Rectal smooth muscle tissue (tissue), 1 donor: ENCODE measurements around the gene MICAL2.

Experiments
- H3K27ac ChIP-seq: one replicate; pipeline ENCODE4 v1.7.0; 2013; ENCODE audit warnings: low read depth, low read length, inconsistent platforms
- H3K27me3 ChIP-seq: one replicate; pipeline ENCODE4 v1.7.0; 2013; ENCODE audit warnings: low read length; ENCODE audit not compliant: control insufficient read depth, insufficient read depth
- H3K36me3 ChIP-seq: one replicate; pipeline ENCODE4 v1.7.0; 2013; ENCODE audit warnings: low read length; ENCODE audit not compliant: control insufficient read depth, insufficient read depth
- H3K4me1 ChIP-seq: one replicate; pipeline ENCODE4 v1.7.0; 2013; ENCODE audit warnings: low read length; ENCODE audit not compliant: control insufficient read depth, insufficient read depth
- H3K4me3 ChIP-seq: one replicate; pipeline ENCODE4 v1.7.0; 2013; ENCODE audit warnings: low read length
- H3K9ac ChIP-seq: one replicate; pipeline ENCODE4 v1.7.0; 2013; ENCODE audit warnings: low read length

Gene MICAL2

GRCh38 chr11:12267921-12268320, 157.5 kb downstream of the MICAL2 start:
- H3K36me3 ChIP-seq = no peaks in the 10 kb centered on the region
- H3K4me1 ChIP-seq = peaks cover 3% of the 10 kb centered on the region
- H3K27me3 ChIP-seq = no peaks in the 10 kb centered on the region
- H3K9ac ChIP-seq = no peak overlapping the region
- no peak overlapping the region for H3K4me3 ChIP-seq
- no peak overlapping the region for H3K27ac ChIP-seq

DNA sequence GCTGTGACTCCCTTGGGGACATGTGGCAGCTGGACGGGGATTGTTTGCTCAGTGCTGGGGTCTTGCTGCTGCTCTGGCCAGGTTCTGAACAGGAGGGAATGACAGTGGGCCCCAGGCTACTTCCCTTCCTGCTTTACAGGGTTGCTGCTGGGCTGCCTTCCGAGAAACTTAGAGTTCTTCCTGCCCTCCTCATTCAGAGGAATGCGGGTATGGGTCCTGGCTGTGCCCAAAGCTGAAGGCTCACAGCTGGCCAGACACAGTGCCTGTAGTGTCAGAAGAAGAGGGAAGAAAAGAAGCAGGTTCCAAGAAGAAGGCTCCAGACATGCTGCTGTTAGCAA, 158.7 kb downstream of the MICAL2 start:
- Histone ChIP-seq H3K27ac (peak overlapping the region; percentile 23), H3K36me3 (no peaks in the 10 kb centered on the region), H3K4me3 (no peak overlapping the region), H3K4me1 (peaks cover 3% of the 10 kb centered on the region), H3K27me3 (no peaks in the 10 kb centered on the region), H3K9ac (no peak overlapping the region)

DNA sequence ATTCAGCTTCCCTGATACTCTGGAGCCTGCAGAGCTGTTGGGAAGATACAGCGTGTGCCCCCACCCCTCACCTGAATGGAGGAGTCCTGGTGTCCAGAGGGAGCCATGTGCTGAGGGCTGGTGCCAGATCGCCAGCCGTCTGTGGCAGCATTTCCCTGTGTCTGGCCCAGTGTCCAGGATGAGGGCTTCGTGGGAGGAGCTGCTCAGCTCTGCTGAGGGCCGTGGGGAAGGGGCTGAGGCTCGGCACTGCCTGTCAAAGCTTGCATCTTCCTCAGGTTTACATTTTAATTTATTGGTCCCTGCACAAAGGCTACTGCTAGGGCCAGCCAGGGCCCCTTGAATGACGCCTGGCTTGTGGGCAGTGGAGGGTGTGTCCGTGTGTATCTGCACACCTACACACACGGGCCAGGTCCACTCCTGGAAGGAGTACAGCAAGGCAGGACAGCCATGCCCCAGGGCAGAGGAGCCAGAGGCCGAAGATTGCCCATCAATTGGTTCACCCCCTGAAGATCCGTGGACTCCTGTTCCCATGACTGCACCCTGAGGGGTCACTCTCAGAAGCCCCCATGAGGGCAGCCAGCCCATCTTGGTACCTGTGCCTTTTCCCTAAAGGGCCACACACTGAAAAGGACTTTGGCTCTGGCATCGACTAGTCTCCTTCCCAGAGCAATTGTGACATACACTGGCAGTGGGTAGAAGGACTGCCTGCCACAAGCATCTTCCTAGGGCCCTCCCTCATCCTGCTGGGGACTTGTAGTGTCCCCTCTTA, 159.2 kb downstream of the MICAL2 start:
- Histone ChIP-seq H3K9ac (no peak overlapping the region), H3K27ac (peak overlapping the region; percentile 23), H3K4me1 (peaks cover 3% of the 10 kb centered on the region), H3K36me3 (no peaks in the 10 kb centered on the region), H3K27me3 (no peaks in the 10 kb centered on the region), H3K4me3 (no peak overlapping the region)

- Histone ChIP-seq H3K4me1 (peaks cover 3% of the 10 kb centered on the region), H3K4me3 (no peak overlapping the region), H3K27me3 (no peaks in the 10 kb centered on the region), H3K9ac (no peak overlapping the region), H3K27ac (no peak overlapping the region), H3K36me3 (no peaks in the 10 kb centered on the region)
Observed at GRCh38 chr11:12270215-12270797, 159.9 kb downstream of the MICAL2 start.

DNA sequence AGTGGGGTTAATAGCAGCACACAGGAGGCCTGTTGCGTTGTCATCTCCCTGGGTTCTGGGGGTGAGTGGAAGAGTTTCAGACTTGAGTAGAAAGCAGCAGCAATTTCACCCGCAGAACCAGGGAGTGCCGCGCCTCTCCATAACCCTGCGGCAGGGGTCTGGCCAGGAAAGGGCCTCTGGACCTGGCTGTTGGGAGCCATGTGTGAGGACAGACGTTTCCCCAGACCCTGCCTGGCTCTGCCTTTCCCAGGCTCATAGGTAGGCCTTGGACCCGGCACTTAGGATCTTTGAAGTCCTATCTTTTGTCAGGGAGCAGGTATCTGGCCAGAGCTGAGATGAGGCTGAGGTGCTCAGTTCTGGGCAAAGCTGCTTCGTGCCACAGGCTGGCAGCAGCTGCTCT, 160.4 kb downstream of the MICAL2 start:
- no peaks in the 10 kb centered on the region for H3K36me3 ChIP-seq
- H3K9ac ChIP-seq = no peak overlapping the region
- no peak overlapping the region for H3K4me3 ChIP-seq
- no peak overlapping the region for H3K27ac ChIP-seq
- H3K4me1 ChIP-seq = peaks cover 3% of the 10 kb centered on the region
- no peaks in the 10 kb centered on the region for H3K27me3 ChIP-seq

- Histone ChIP-seq H3K4me1 (peaks cover 3% of the 10 kb centered on the region), H3K4me3 (no peak overlapping the region), H3K9ac (no peak overlapping the region), H3K27me3 (no peaks in the 10 kb centered on the region), H3K36me3 (no peaks in the 10 kb centered on the region), H3K27ac (no peak overlapping the region)
Observed at GRCh38 chr11:12271241-12271640, 160.9 kb downstream of the MICAL2 start.

GRCh38 chr11:12271826-12272366, 161.5 kb downstream of the MICAL2 start:
- no peaks in the 10 kb centered on the region for H3K36me3 ChIP-seq
- peaks cover 3% of the 10 kb centered on the region for H3K4me1 ChIP-seq
- no peak overlapping the region for H3K27ac ChIP-seq
- no peaks in the 10 kb centered on the region for H3K27me3 ChIP-seq
- H3K9ac ChIP-seq = no peak overlapping the region
- no peak overlapping the region for H3K4me3 ChIP-seq

GRCh38 chr11:12272821-12273617, 162.6 kb downstream of the MICAL2 start:
- H3K27ac ChIP-seq = no peak overlapping the region

GRCh38 chr11:12273618-12273995, 163.2 kb downstream of the MICAL2 start:
- H3K4me3 ChIP-seq = no peak overlapping the region
- H3K36me3 ChIP-seq = no peaks in the 10 kb centered on the region
- no peaks in the 10 kb centered on the region for H3K27me3 ChIP-seq
- peaks cover 3% of the 10 kb centered on the region for H3K4me1 ChIP-seq
- no peak overlapping the region for H3K9ac ChIP-seq
- H3K27ac ChIP-seq = no peak overlapping the region

More at GRCh38 chr11:12272821-12273617, 162.6 kb downstream of the MICAL2 start:
- Histone ChIP-seq H3K36me3 (no peaks in the 10 kb centered on the region), H3K9ac (no peak overlapping the region), H3K4me1 (peaks cover 3% of the 10 kb centered on the region), H3K27me3 (no peaks in the 10 kb centered on the region), H3K4me3 (no peak overlapping the region)

DNA sequence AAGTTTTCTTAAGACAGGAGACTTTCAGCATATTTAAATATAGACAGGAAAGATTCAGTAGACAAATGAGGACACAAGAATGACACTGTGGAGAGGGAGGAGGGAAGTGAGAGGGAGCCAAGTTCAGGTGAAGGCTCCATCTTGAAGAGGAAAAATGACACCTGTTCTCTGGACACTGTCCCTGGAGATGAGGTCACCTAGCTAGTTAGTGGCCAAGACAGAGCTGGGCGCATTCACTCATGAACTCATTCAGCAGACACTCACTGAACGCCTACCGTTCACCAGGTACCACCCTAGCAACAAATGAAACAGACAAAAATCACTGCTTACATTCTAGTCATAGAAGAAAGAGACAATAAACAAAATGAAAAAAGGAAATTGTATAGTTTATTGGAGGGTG, 163.7 kb downstream of the MICAL2 start:
- H3K36me3 ChIP-seq = no peaks in the 10 kb centered on the region
- no peak overlapping the region for H3K27ac ChIP-seq
- H3K9ac ChIP-seq = no peak overlapping the region
- no peaks in the 10 kb centered on the region for H3K27me3 ChIP-seq
- no peak overlapping the region for H3K4me3 ChIP-seq
- H3K4me1 ChIP-seq = peaks cover 1% of the 10 kb centered on the region

DNA sequence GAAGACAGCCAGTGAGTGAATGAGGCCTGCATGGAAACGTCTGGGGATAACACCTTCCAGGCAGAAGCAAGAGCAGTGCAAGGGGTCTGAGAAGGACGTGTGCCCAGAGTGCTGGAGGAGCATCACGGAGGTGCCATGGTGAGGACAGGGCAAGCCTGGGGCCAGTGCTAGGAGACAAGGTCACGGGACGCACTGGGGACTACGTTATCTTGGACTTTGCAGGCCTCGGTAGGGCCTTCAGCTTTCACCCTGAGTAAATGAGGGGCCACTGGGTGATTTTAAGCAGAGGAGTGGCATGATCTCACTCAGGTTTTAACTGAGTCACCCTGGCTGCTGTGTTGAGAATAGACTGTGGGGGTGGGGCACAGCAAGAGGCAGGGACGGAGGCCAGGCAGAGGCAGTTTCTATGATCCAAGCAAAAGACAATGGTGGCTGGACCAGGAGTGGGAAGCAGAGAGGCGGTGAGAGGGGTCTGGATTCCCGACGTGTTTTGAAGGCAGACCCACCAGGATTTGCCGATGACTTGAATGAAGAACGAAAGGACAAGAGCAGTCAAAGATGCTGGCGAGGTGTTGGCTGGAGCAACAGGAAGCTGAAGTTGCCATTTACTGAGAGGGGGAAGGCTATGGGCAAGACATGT, 164.3 kb downstream of the MICAL2 start:
- Histone ChIP-seq H3K4me1 (no peaks in the 10 kb centered on the region), H3K36me3 (no peaks in the 10 kb centered on the region), H3K9ac (no peak overlapping the region), H3K4me3 (no peak overlapping the region), H3K27me3 (no peaks in the 10 kb centered on the region), H3K27ac (no peak overlapping the region)

DNA sequence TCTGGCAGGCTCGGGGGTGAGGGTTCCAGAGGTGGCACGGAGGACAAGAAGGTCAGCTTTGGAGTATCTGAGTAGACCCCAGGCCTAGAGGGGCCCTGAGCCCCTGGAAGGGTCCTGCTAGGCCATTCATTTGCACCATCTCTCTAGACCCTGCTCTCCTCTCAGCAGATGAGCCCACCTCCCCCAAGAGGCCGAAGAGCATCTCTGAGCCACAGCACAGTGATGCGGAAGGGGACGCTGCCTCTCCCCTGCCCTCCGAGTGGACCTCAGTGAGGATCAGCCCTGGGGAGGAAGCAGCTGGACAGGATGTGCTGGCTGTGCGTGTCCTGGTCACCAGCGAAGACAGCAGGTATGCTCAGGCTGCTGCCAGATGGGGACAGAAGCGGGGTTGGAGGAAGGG, 165.4 kb downstream of the MICAL2 start:
- H3K36me3 ChIP-seq = no peaks in the 10 kb centered on the region
- H3K27ac ChIP-seq = no peak overlapping the region
- no peak overlapping the region for H3K4me3 ChIP-seq
- no peak overlapping the region for H3K9ac ChIP-seq
- H3K4me1 ChIP-seq = no peaks in the 10 kb centered on the region
- H3K27me3 ChIP-seq = no peaks in the 10 kb centered on the region
